ENCODE results near the gene CDH15. TPM values are rescaled to one million over a fixed set of nuclear protein-coding genes. Genes with fewer than 3 reads are reported as not detected.

CDH15 gene
- total and polyA plus RNA-seq, 9 of the 15 experiments (the other 6 are each of a cell fraction or from before 2014, with no cell fraction given) = 0.07 to 0.18 TPM; not detected in 7

- H3K27me3 ChIP-seq (ENCODE audit: control insufficient read depth in 2 of 2, insufficient read depth in 2 of 2, low read length in 2 of 2) = no peaks in the 10 kb centered on the region
- POLR2A ChIA-PET = interaction anchor here (1.2 kb wide), 1 partner anchor 16 kb away, joined by 3 read pairs; no protein-coding TSS in a partner anchor
- no TSS peak for BruUV-seq (replicated peaks)
These were observed 39.1 kb upstream of the CDH15 start for GRCh38 chr16:89132194-89133005.

GRCh38 chr16:89133457-89134127, 38.0 kb upstream of the CDH15 start:
- in situ Hi-C loops (cut with MboI) (no loop called here), intact Hi-C loops (cut with micrococcal nuclease) (no loop called here)
- 93% methylated on average over 14 of the region's 25 CpGs for WGBS (ENCODE audit: insufficient coverage, low coverage, missing lambda C conversion rate)
- no peaks in the 10 kb centered on the region for H3K79me2 ChIP-seq (ENCODE audit: control insufficient read depth, insufficient read depth, low read length)
- no peak overlapping the region for H3K9ac ChIP-seq (ENCODE audit: insufficient read depth in 1 of 2, low read depth in 2 of 2, low read length in 2 of 2)
- H3K36me3 ChIP-seq (ENCODE audit: control insufficient read depth, insufficient read depth, low read length) = peaks cover 40% of the 10 kb centered on the region; the same call in 2 of the 3 replicates
- peaks cover 2% of the 10 kb centered on the region; the same call in 1 of the 2 replicates for H3K9me3 ChIP-seq (replicated peaks; ENCODE audit: control insufficient read depth, insufficient read depth, low read depth, low read length)
- H3K4me1 ChIP-seq (replicated peaks in 1 of 2; ENCODE audit: control insufficient read depth in 2 of 2, insufficient read depth in 2 of 2, low read length in 2 of 2) = peaks cover 0 to 22% of the 10 kb centered on the region in 2 experiments; a peak in 1 of 5 replicates
- peak; percentile 42; the same call in 1 of the 2 replicates for TF ChIP-seq POLR2G (IDR thresholded peaks at IDR 0.05; ENCODE audit: low read depth, low read length)
- TF ChIP-seq ZNF764 (CRISPR knock-in tag; IDR thresholded peaks at IDR 0.05; ENCODE audit: low read depth) = no peak
- no peak overlapping the region for H2AFZ ChIP-seq (ENCODE audit: low read depth, low read length)
- POLR2A ChIA-PET = interaction anchor here (1.2 kb wide), 1 partner anchor 17 kb away, joined by 3 read pairs; no protein-coding TSS in a partner anchor
- H4K20me1 ChIP-seq (replicated peaks; ENCODE audit: control insufficient read depth, insufficient read depth, low read length) = no peaks in the 10 kb centered on the region
- FAIRE-seq (no peak), ATAC-seq (no peak), DNase-seq (ENCODE audit: extremely low read depth in 1 of 4, low spot score in 3 of 4) (no peak)
- H3K9me1 ChIP-seq (ENCODE audit: control insufficient read depth, insufficient read depth, low read length) = no peaks in the 10 kb centered on the region
- no peaks in the 10 kb centered on the region for H3K27me3 ChIP-seq (ENCODE audit: control insufficient read depth in 2 of 2, insufficient read depth in 2 of 2, low read length in 2 of 2)
- no peak overlapping the region for H3K4me2 ChIP-seq (ENCODE audit: insufficient read depth, low read length)
- no TSS peak for BruUV-seq (replicated peaks)
- CTCF ChIA-PET (ENCODE audit: low intra/inter-chr PET ratio) = no interaction called here
- no peak overlapping the region for H3K4me3 ChIP-seq
- H3K27ac ChIP-seq (ENCODE audit: extremely low read depth, low read depth, low read length) = no peak overlapping the region

More at GRCh38 chr16:89132194-89133005, 39.1 kb upstream of the CDH15 start:
- H3K9me3 ChIP-seq (replicated peaks; ENCODE audit: control insufficient read depth, insufficient read depth, low read depth, low read length) = peaks cover 2% of the 10 kb centered on the region; the same call in 1 of the 2 replicates
- H4K20me1 ChIP-seq (replicated peaks; ENCODE audit: control insufficient read depth, insufficient read depth, low read length) = no peaks in the 10 kb centered on the region
- CTCF ChIA-PET (ENCODE audit: low intra/inter-chr PET ratio) = no interaction called here
- H3K9ac ChIP-seq (ENCODE audit: insufficient read depth in 1 of 2, low read depth in 2 of 2, low read length in 2 of 2) = 0 out of 4 replicates have a peak overlapping the region, but pooled peaks of 1 of the 2 experiments have one; percentile 4
- FAIRE-seq (no peak), ATAC-seq (no peak), DNase-seq (ENCODE audit: extremely low read depth in 1 of 4, low spot score in 3 of 4) (no peak)
- H3K9me1 ChIP-seq (ENCODE audit: control insufficient read depth, insufficient read depth, low read length) = no peaks in the 10 kb centered on the region
- H3K36me3 ChIP-seq (ENCODE audit: control insufficient read depth, insufficient read depth, low read length) = peaks cover 40% of the 10 kb centered on the region; the same call in 2 of the 3 replicates
- peaks cover 0 to 14% of the 10 kb centered on the region in 2 experiments; a peak in 1 of 5 replicates for H3K4me1 ChIP-seq (replicated peaks in 1 of 2; ENCODE audit: control insufficient read depth in 2 of 2, insufficient read depth in 2 of 2, low read length in 2 of 2)
- in situ Hi-C loops (cut with MboI) (no loop called here), intact Hi-C loops (cut with micrococcal nuclease) (no loop called here)
- H3K79me2 ChIP-seq (ENCODE audit: control insufficient read depth, insufficient read depth, low read length) = no peaks in the 10 kb centered on the region
- TF ChIP-seq GATA2 (CRISPR knock-in tag; IDR thresholded peaks at IDR 0.05) = no peak
- TF ChIP-seq ETV6 (IDR thresholded peaks at IDR 0.05; ENCODE audit: borderline replicate concordance in 1 of 2, low read depth in 2 of 2, low read length in 1 of 2) = no peak
- TF ChIP-seq ETV6 (CRISPR knock-in tag; IDR thresholded peaks at IDR 0.05; ENCODE audit: borderline replicate concordance) = no peak
- H3K27ac ChIP-seq (ENCODE audit: extremely low read depth, low read depth, low read length) = no peak overlapping the region
- H3K4me2 ChIP-seq (ENCODE audit: insufficient read depth, low read length) = no peak overlapping the region
- no peak overlapping the region for H3K4me3 ChIP-seq
- no peak overlapping the region for H2AFZ ChIP-seq (ENCODE audit: low read depth, low read length)
- WGBS (ENCODE audit: insufficient coverage, low coverage, missing lambda C conversion rate) = 90% methylated on average over 21 of the region's 22 CpGs

All from K562 (cell line).